HL-60 (cell line): Measurements from ENCODE around the gene ADCY1.
A peak's percentile ranks its signal among the peaks of the same experiment; 100 is the strongest.

ENCODE experiments used
- DNase-seq, 2 experiments: peaks; one replicate each; pipeline ENCODE4 v3.0.0-alpha.2; 2010 to 2020; ENCODE audit warnings: low read depth in 1 of 2, low spot score in 1 of 2
- H3K27ac ChIP-seq: fragments of 250-450 bp; sonication (Bioruptor Pico); replicated peaks from 2 replicates; pipeline ENCODE4 v1.5.1; 2020; ENCODE audit warnings: mild to moderate bottlenecking, moderate library complexity
- H3K27me3 ChIP-seq: fragments of 250-450 bp; sonication (Bioruptor Pico); 2 replicates; pipeline ENCODE4 v1.5.1; 2021; ENCODE audit warnings: mild to moderate bottlenecking, moderate library complexity; ENCODE audit not compliant: insufficient read depth, poor library complexity, severe bottlenecking
- H3K4me3 ChIP-seq: replicated peaks from 2 replicates; pipeline ENCODE4 v1.5.1; 2011; ENCODE audit warnings: mild to moderate bottlenecking, control low read depth, low read length; ENCODE audit not compliant: insufficient read depth
- GABPA ChIP-seq: IDR thresholded peaks from 2 replicates; pipeline ENCODE4 v1.6.1; 2012; ENCODE audit warnings: low read depth
- POLR2AphosphoS5 ChIP-seq: IDR thresholded peaks from 2 replicates; pipeline ENCODE4 v1.6.1; 2012; ENCODE audit warnings: low read depth
- SPI1 ChIP-seq: IDR thresholded peaks from 2 replicates; pipeline ENCODE4 v1.6.1; 2012; ENCODE audit warnings: low read depth, mild to moderate bottlenecking, borderline replicate concordance
- long read RNA-seq: library from polyadenylated mRNA; unstranded; transcript quantifications from one replicate; pipeline ENCODE4 v2.0.0, GENCODE V29; 2020
- TF ChIP-seq, protein P1 (sequence below): IDR thresholded peaks from 2 replicates; pipeline ENCODE4 v1.6.1; 2012; ENCODE audit warnings: low read depth; ENCODE audit not compliant: insufficient replicate concordance
- TF ChIP-seq, protein P2 (sequence below): IDR thresholded peaks from one replicate; pipeline ENCODE4 v1.5.1; 2011; ENCODE audit warnings: low read length, control low read depth, inconsistent platforms; ENCODE audit not compliant: insufficient read depth

Gene ADCY1
- long read RNA-seq, partial matches to known transcripts = 0 of 1 reads
- long read RNA-seq, other reads (novel, unspliced or antisense) = 1 of 1 reads

DNA sequence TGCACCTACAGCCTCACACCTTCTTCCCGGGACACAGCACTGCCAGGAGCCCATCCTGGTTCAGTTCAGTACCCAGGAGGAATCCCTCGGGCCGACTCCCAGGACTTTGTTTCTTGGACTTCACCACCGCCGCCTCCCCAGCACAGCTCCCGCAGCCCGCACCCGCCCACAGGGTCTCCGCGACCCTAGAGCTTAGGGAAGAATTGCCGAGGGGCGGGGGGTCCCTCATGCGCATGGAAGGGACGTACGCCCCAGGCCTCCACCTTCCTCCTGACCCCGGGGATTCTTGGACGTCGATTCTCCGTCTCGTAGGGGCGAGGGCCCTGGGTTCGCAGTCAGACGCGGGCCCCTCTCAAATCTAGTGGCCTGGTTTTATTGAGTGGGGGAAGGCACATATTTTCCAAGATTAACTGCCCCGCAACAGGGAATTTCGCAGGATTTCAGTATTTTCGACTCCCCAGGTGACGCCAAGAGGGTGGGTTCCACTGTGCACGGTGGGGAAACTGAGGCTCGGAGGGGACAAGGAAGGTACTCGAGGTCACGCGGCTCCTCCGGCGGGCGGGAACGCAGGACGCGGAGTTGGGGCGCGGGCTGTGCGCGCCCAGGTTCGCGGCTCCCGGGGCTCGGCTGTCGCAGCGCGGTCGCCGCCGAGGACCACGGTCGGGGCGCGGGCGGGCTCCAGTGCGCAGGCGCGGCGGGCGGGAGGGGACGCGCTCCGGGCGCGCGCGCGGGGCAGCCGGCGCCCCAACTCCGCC is at the start of gene ADCY1:
Gene ADCY1 (plus strand): TSS at position 708 of the 755 bp plus-strand sequence. CDS start 176 bp downstream, outside the sequence.
- peak within 1 kb of the TSS; percentile 27 for H3K4me3 ChIP-seq
- peaks cover 44% of the 10 kb centered on the region for H3K27me3 ChIP-seq
- TF ChIP-seq GABPA (no peak), POLR2AphosphoS5 (no peak), SPI1 (no peak)
- TF ChIP-seq, protein P1, sequence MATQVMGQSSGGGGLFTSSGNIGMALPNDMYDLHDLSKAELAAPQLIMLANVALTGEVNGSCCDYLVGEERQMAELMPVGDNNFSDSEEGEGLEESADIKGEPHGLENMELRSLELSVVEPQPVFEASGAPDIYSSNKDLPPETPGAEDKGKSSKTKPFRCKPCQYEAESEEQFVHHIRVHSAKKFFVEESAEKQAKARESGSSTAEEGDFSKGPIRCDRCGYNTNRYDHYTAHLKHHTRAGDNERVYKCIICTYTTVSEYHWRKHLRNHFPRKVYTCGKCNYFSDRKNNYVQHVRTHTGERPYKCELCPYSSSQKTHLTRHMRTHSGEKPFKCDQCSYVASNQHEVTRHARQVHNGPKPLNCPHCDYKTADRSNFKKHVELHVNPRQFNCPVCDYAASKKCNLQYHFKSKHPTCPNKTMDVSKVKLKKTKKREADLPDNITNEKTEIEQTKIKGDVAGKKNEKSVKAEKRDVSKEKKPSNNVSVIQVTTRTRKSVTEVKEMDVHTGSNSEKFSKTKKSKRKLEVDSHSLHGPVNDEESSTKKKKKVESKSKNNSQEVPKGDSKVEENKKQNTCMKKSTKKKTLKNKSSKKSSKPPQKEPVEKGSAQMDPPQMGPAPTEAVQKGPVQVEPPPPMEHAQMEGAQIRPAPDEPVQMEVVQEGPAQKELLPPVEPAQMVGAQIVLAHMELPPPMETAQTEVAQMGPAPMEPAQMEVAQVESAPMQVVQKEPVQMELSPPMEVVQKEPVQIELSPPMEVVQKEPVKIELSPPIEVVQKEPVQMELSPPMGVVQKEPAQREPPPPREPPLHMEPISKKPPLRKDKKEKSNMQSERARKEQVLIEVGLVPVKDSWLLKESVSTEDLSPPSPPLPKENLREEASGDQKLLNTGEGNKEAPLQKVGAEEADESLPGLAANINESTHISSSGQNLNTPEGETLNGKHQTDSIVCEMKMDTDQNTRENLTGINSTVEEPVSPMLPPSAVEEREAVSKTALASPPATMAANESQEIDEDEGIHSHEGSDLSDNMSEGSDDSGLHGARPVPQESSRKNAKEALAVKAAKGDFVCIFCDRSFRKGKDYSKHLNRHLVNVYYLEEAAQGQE = no peak
- TF ChIP-seq, protein P2, sequence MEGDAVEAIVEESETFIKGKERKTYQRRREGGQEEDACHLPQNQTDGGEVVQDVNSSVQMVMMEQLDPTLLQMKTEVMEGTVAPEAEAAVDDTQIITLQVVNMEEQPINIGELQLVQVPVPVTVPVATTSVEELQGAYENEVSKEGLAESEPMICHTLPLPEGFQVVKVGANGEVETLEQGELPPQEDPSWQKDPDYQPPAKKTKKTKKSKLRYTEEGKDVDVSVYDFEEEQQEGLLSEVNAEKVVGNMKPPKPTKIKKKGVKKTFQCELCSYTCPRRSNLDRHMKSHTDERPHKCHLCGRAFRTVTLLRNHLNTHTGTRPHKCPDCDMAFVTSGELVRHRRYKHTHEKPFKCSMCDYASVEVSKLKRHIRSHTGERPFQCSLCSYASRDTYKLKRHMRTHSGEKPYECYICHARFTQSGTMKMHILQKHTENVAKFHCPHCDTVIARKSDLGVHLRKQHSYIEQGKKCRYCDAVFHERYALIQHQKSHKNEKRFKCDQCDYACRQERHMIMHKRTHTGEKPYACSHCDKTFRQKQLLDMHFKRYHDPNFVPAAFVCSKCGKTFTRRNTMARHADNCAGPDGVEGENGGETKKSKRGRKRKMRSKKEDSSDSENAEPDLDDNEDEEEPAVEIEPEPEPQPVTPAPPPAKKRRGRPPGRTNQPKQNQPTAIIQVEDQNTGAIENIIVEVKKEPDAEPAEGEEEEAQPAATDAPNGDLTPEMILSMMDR = no peak
- peak in 1 of 2 experiments; percentile 10 for DNase-seq
- H3K27ac ChIP-seq = no peak within 1 kb of the TSS

DNA sequence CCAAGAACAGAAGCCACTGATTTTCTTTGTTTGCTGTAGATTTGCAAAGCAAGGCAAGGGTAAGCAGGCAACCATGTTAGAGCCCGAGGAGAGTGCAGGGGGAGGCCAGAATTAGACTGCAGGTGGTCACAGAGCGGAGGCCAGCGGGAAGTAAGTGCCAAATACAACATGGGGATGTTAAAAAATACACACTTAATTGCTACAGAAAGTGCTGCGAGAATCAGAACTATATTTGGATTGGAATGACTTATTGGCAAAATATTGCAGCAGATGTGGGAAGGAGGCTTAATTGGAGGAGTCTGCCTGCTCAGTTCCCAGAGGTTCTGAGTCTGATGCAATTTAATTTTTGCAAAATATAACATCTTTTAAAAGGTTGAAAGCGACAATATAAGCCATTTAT is 49.7 kb upstream of the ADCY1 start:
- no peaks in the 10 kb centered on the region for H3K27me3 ChIP-seq
- H3K27ac ChIP-seq = no peak overlapping the region
- no peak for DNase-seq
- no peak overlapping the region for H3K4me3 ChIP-seq
- TF ChIP-seq, protein P2 = no peak
- TF ChIP-seq GABPA = no peak
- TF ChIP-seq POLR2AphosphoS5 = no peak
- no peak for TF ChIP-seq SPI1
- TF ChIP-seq, protein P1 = no peak

DNA sequence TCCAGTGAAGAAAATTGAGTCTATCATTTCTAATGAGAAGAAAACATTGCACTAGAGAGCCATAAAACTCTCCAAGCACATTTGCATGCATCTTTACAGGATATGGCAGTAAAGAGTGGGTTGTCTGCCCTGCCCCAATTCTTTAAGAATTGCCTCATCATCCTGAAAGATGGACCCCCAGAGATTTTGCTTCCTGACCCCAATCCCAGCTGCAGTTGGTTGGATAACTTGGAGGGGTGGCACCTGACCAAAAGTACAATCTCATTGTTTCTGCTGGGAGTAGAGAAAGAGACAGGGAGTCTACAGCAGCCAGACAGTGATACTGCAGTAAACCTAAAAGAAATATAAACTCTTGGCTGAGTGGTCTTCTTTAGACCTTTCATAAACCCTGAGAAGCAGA is 49.1 kb upstream of the ADCY1 start:
- H3K27me3 ChIP-seq = no peaks in the 10 kb centered on the region
- no peak for DNase-seq
- no peak overlapping the region for H3K27ac ChIP-seq
- TF ChIP-seq POLR2AphosphoS5 (no peak), GABPA (no peak), SPI1 (no peak)
- TF ChIP-seq, protein P2 = no peak
- TF ChIP-seq, protein P1 = no peak
- no peak overlapping the region for H3K4me3 ChIP-seq
